Smooth muscle cell (in vitro differentiated cells): ENCODE measurements around the gene BCL2. TPM values are rescaled to one million over a fixed set of nuclear protein-coding genes. Genes with fewer than 3 reads are reported as not detected.
A peak's percentile ranks its signal among the peaks of the same experiment; 100 is the strongest.

ENCODE experiments used
- DNase-seq: peaks from one replicate; lab custom pipeline; 2025; ENCODE audit not compliant: unreplicated experiment; lab: John Stamatoyannopoulos, UW
- H2AFZ ChIP-seq: fragments of 200-600 bp; sonication (generic); 2 replicates; pipeline ENCODE4 v1.6.0; 2016; ENCODE audit warnings: antibody characterized with exemption, low read depth, mild to moderate bottlenecking
- H3F3A ChIP-seq: fragments of 200-600 bp; sonication (generic); 2 replicates; pipeline ENCODE4 v1.6.0; 2017; ENCODE audit warnings: antibody characterized with exemption, low read depth
- H3K27ac ChIP-seq: fragments of 200-600 bp; sonication (generic); 2 replicates; pipeline ENCODE4 v1.5.1; 2016; ENCODE audit warnings: low read depth, mild to moderate bottlenecking
- H3K27me3 ChIP-seq: fragments of 200-600 bp; sonication (generic); 2 replicates; pipeline ENCODE4 v1.6.1; 2016; ENCODE audit warnings: low read depth, mild to moderate bottlenecking
- H3K36me3 ChIP-seq: fragments of 200-600 bp; sonication (generic); 2 replicates; pipeline ENCODE4 v1.5.1; 2016; ENCODE audit warnings: low read depth
- H3K4me1 ChIP-seq: fragments of 200-600 bp; sonication (generic); 2 replicates; pipeline ENCODE4 v1.5.1; 2016; ENCODE audit warnings: low read depth
- H3K4me2 ChIP-seq: fragments of 200-600 bp; sonication (generic); 2 replicates; pipeline ENCODE4 v1.6.0; 2016; ENCODE audit warnings: mild to moderate bottlenecking
- H3K4me3 ChIP-seq: fragments of 200-600 bp; sonication (generic); 2 replicates; pipeline ENCODE4 v1.5.1; 2016; ENCODE audit warnings: mild to moderate bottlenecking
- H3K79me2 ChIP-seq: fragments of 200-600 bp; sonication (generic); 2 replicates; pipeline ENCODE4 v1.6.0; 2016; ENCODE audit warnings: low read depth, mild to moderate bottlenecking
- H3K9ac ChIP-seq: fragments of 200-600 bp; sonication (generic); 2 replicates; pipeline ENCODE4 v1.6.0; 2016; ENCODE audit warnings: low read depth
- H3K9me3 ChIP-seq: fragments of 200-600 bp; sonication (generic); replicated peaks from 2 replicates; pipeline ENCODE4 v1.5.1; 2016; ENCODE audit warnings: low read depth
- H4K20me1 ChIP-seq: fragments of 200-600 bp; sonication (generic); 2 replicates; pipeline ENCODE4 v1.6.0; 2016; ENCODE audit warnings: low read depth
- WGBS: methylation state at CpG from one replicate; pipeline ENCODE4 v1.1.7; 2016; ENCODE audit warnings: low lambda C conversion rate; 5-methylcytosine and 5-hydroxymethylcytosine counted together
- polyA plus RNA-seq: library from polyadenylated mRNA; unstranded; fragments of >200 nt; fragmentation: Nextera tagmentation; extraction: Ambion mirVana; gene quantifications from 2 replicates; pipeline ENCODE4 v1.2.1, GENCODE V29; 2016
- total RNA-seq: library from RNA; depleted of rRNA; stranded (reverse); fragments of >200 nt; gene quantifications from 2 replicates; pipeline ENCODE4 v1.2.3, GENCODE V29; 2014
- TF ChIP-seq, protein P1 (sequence below): fragments of 200-600 bp; sonication (generic); IDR thresholded peaks from 2 replicates; pipeline ENCODE4 v1.5.1; 2017; ENCODE audit warnings: borderline replicate concordance, mild to moderate bottlenecking, antibody characterized with exemption; ENCODE audit not compliant: insufficient read depth, poor library complexity, severe bottlenecking

Gene BCL2
- total and polyA plus RNA-seq, 2 experiments from 2014 or later = 0.85 TPM; not detected in 1

- no peaks in the 10 kb centered on the region for H3K9me3 ChIP-seq
- H3K4me3 ChIP-seq = no peak overlapping the region
- H3K36me3 ChIP-seq = no peaks in the 10 kb centered on the region
- peaks cover 7% of the 10 kb centered on the region for H3F3A ChIP-seq
- H2AFZ ChIP-seq = no peak overlapping the region
- H3K79me2 ChIP-seq = no peaks in the 10 kb centered on the region
- H3K9ac ChIP-seq = no peak overlapping the region
- H3K4me2 ChIP-seq = no peak overlapping the region
- H3K4me1 ChIP-seq = peaks cover 5% of the 10 kb centered on the region
- no peak for DNase-seq
- H3K27me3 ChIP-seq = no peaks in the 10 kb centered on the region
- no peaks in the 10 kb centered on the region for H4K20me1 ChIP-seq
- H3K27ac ChIP-seq = no peak overlapping the region
- WGBS = 78% methylated on average over 1 of the region's 1 CpG
- TF ChIP-seq, protein P1, sequence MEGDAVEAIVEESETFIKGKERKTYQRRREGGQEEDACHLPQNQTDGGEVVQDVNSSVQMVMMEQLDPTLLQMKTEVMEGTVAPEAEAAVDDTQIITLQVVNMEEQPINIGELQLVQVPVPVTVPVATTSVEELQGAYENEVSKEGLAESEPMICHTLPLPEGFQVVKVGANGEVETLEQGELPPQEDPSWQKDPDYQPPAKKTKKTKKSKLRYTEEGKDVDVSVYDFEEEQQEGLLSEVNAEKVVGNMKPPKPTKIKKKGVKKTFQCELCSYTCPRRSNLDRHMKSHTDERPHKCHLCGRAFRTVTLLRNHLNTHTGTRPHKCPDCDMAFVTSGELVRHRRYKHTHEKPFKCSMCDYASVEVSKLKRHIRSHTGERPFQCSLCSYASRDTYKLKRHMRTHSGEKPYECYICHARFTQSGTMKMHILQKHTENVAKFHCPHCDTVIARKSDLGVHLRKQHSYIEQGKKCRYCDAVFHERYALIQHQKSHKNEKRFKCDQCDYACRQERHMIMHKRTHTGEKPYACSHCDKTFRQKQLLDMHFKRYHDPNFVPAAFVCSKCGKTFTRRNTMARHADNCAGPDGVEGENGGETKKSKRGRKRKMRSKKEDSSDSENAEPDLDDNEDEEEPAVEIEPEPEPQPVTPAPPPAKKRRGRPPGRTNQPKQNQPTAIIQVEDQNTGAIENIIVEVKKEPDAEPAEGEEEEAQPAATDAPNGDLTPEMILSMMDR = no peak
Observed at GRCh38 chr18:63164396-63164795, 155.2 kb downstream of the BCL2 start.

DNA sequence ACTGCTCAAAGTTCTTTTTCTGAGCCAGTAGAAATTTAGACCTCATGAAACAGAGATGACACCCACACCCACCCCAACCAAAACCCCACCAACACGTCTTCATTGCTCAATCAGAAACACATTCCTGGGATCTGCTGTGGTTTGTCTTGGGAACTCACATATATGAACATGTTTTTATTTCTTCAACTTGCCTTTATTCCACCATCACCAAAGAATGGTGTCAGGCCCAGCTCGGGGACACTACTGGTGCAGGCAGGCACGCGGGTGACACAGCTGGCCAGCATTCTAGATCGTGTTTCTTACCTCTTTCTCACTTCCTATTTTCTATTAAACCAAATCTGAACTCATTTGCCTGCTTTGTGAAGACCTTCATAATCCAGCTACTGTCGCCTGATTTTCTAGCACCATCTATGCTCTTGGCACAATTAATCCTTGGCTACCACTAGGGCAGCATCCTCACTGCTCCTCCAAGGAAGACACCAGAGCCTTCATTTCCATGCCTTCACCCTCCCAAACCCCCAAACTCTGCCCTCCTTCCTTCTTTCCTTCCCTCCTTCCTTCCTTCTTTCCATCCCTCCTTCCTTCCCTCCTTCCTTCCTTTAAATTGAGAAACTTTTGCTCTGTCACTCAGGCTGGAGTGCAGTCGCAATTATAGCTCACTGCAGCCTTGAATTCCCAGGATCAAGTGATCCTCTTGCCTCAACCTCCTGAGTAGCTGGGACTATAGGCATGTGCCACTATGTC is 157.1 kb downstream of the BCL2 start:
- Histone ChIP-seq H3F3A (peaks cover 7% of the 10 kb centered on the region), H4K20me1 (no peaks in the 10 kb centered on the region), H3K79me2 (no peaks in the 10 kb centered on the region), H3K4me1 (peaks cover 5% of the 10 kb centered on the region), H3K36me3 (no peaks in the 10 kb centered on the region), H3K27ac (peak overlapping the region; percentile 89), H2AFZ (no peak overlapping the region), H3K27me3 (no peaks in the 10 kb centered on the region), H3K4me2 (peak overlapping the region; percentile 71), H3K9me3 (no peaks in the 10 kb centered on the region), H3K4me3 (no peak overlapping the region), H3K9ac (peak overlapping the region; percentile 10)
- DNase-seq = no peak
- 68% methylated on average over 7 of the region's 7 CpGs for WGBS
- TF ChIP-seq, protein P1 = no peak

DNA sequence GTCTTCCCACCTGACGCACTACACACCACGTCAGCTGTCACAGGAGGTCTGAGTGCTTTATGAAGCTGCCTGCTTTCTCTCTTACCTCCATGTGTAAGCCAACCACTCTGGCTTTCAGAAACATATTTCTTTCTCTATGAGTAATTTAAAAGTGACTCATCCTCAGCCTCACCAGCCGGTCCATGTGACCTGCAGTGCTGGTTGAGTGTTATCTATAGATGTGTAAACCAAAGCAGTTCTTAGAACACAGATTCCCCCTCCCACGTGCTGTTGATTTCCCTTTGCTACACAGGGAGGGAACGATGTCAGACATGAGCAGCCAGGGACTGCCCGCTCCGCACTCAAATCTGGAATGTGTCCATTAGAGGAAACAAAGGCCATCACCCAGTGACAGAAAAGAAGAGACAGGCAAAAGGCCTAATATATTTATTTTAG is 157.8 kb downstream of the BCL2 start:
- Histone ChIP-seq H3K4me1 (peaks cover 5% of the 10 kb centered on the region), H2AFZ (no peak overlapping the region), H3K79me2 (no peaks in the 10 kb centered on the region), H3F3A (peaks cover 7% of the 10 kb centered on the region), H3K9me3 (no peaks in the 10 kb centered on the region), H3K27me3 (no peaks in the 10 kb centered on the region), H3K4me2 (peak overlapping the region; percentile 71), H3K9ac (peak overlapping the region; percentile 15), H3K4me3 (no peak overlapping the region), H3K36me3 (no peaks in the 10 kb centered on the region), H4K20me1 (no peaks in the 10 kb centered on the region), H3K27ac (peak overlapping the region; percentile 89)
- peak; percentile 6 for DNase-seq
- WGBS = 3% methylated on average over 7 of the region's 7 CpGs
- TF ChIP-seq, protein P1 = no peak
